B cell (primary cell): Measurements from ENCODE around the gene FKRP. TPM values are rescaled to one million over a fixed set of nuclear protein-coding genes. Genes with fewer than 3 reads are reported as not detected.

Experiments
- ATAC-seq: fragments of 200-7000 bp; cut with Tn5 transposase; one replicate; pipeline ENCODE4 v1.10.0; 2021; ENCODE audit warnings: low read depth, mild to moderate bottlenecking, moderate number of reproducible peaks, moderate library complexity
- CTCF ChIA-PET: fragments of 350-600 bp; sonication (Branson Sonifier 250); formaldehyde crosslinking; loops from one replicate; lab custom pipeline; 2021; ENCODE audit warnings: antibody characterized with exemption, inconsistent platforms; lab: Charles Lee
- POLR2A ChIA-PET: fragments of 350-600 bp; sonication (Branson Sonifier 250); formaldehyde crosslinking; loops from one replicate; lab custom pipeline; 2021; ENCODE audit warnings: antibody characterized with exemption; lab: Charles Lee
- DNase-seq: peaks from one replicate; pipeline ENCODE4 v3.0.0; 2013
- H2AFZ ChIP-seq: 2 replicates; pipeline ENCODE4 v1.6.1; 2012; ENCODE audit warnings: mild to moderate bottlenecking, low read depth, low read length; ENCODE audit not compliant: insufficient read depth, poor library complexity, severe bottlenecking
- H3K27ac ChIP-seq, 2 donors: 1 replicate in 1 of 2; 2 replicates in 1 of 2; pipeline ENCODE4 v1.5.1; 2012 to 2013; ENCODE audit warnings: low read length in 2 of 2, mild to moderate bottlenecking in 2 of 2, moderate library complexity in 1 of 2
- H3K27me3 ChIP-seq, 4 experiments: fragments of 200-600 bp in 1 of 4; sonication (generic) in 1 of 4; replicated peaks in 1 of 4; 1 replicate in 2 of 4; 2 replicates in 2 of 4; pipeline versions ENCODE4 v1.6.1 to v1.7.0; 2013 to 2016; ENCODE audit warnings: low read length in 3 of 4, mild to moderate bottlenecking in 2 of 4, mixed read lengths in 1 of 4, moderate library complexity in 1 of 4; ENCODE audit not compliant: insufficient read depth in 4 of 4, control insufficient read depth in 3 of 4; ENCODE audit errors: control extremely low read depth in 1 of 4
- H3K36me3 ChIP-seq, 2 experiments: replicated peaks in 1 of 2; 1 replicate in 1 of 2; 2 replicates in 1 of 2; pipeline versions ENCODE4 v1.6.1 to v1.7.1; 2013; ENCODE audit warnings: low read length in 1 of 2; ENCODE audit not compliant: insufficient read depth in 2 of 2, control insufficient read depth in 1 of 2; ENCODE audit errors: control extremely low read depth in 1 of 2, extremely low read depth in 1 of 2
- H3K4me1 ChIP-seq, 2 donors: fragments of 200-600 bp in 1 of 2; sonication (generic) in 1 of 2; 1 replicate in 1 of 2; 2 replicates in 1 of 2; pipeline versions ENCODE4 v1.5.1 to v1.6.1; 2013 to 2017; ENCODE audit warnings: low read length in 2 of 2; ENCODE audit not compliant: control insufficient read depth in 2 of 2, insufficient read depth in 2 of 2
- H3K4me2 ChIP-seq: replicated peaks from 2 replicates; pipeline ENCODE3; 2012; ENCODE audit warnings: mild to moderate bottlenecking, low read depth, low read length; ENCODE audit not compliant: poor library complexity, severe bottlenecking
- H3K4me3 ChIP-seq, 5 experiments: fragments of 200-600 bp in 1 of 5; sonication (generic) in 1 of 5; 1 replicate in 3 of 5; 2 replicates in 2 of 5; pipeline versions ENCODE4 v1.5.1 to v1.7.0; 2011 to 2016; ENCODE audit warnings: low read length in 4 of 5, mild to moderate bottlenecking in 4 of 5, low read depth in 2 of 5, control low read depth in 1 of 5, moderate library complexity in 1 of 5; ENCODE audit not compliant: insufficient read depth in 1 of 5; ENCODE audit errors: control extremely low read depth in 1 of 5, extremely low read depth in 1 of 5
- H3K79me2 ChIP-seq: fragments of 200-600 bp; sonication (generic); one replicate; pipeline ENCODE4 v1.6.0; 2016; ENCODE audit warnings: low read length; ENCODE audit not compliant: control insufficient read depth, insufficient read depth
- H3K9ac ChIP-seq: fragments of 200-600 bp; sonication (generic); 2 replicates; pipeline ENCODE4 v1.6.1; 2017; ENCODE audit warnings: mild to moderate bottlenecking, low read length, moderate library complexity
- H3K9me3 ChIP-seq, 3 donors: one replicate each; pipeline versions ENCODE4 v1.6.1 to v1.7.1; 2013; ENCODE audit warnings: low read length in 2 of 3; ENCODE audit not compliant: control insufficient read depth in 2 of 3, insufficient read depth in 1 of 3; ENCODE audit errors: control extremely low read depth in 1 of 3
- H4K20me1 ChIP-seq: 2 replicates; pipeline ENCODE4 v1.6.0; 2012; ENCODE audit warnings: mild to moderate bottlenecking, low read length; ENCODE audit not compliant: insufficient read depth, control insufficient read depth, poor library complexity, severe bottlenecking
- H3K27ac Mint-ChIP-seq: one replicate; pipeline ENCODE4 v1.8.0; 2021; ENCODE audit warnings: mixed read lengths
- H3K27me3 Mint-ChIP-seq: one replicate; pipeline ENCODE4 v1.8.0; 2021; ENCODE audit warnings: mixed read lengths
- H3K4me1 Mint-ChIP-seq: one replicate; pipeline ENCODE4 v1.8.0; 2021; ENCODE audit warnings: mixed read lengths
- H3K4me3 Mint-ChIP-seq: one replicate; pipeline ENCODE4 v1.8.0; 2021; ENCODE audit warnings: mixed read lengths
- H3K9me3 Mint-ChIP-seq: one replicate; pipeline ENCODE4 v1.8.0; 2022; ENCODE audit warnings: mixed read lengths; ENCODE audit not compliant: insufficient read depth
- EZH2 ChIP-seq: IDR thresholded peaks from 2 replicates; pipeline ENCODE4 v1.6.1; 2012; ENCODE audit warnings: borderline replicate concordance, low read depth, mild to moderate bottlenecking, moderate library complexity, low read length; ENCODE audit not compliant: insufficient read depth, poor library complexity, severe bottlenecking
- WGBS: methylation state at CpG from one replicate; pipeline ENCODE4 v1.1.5; 2013; ENCODE audit warnings: missing lambda C conversion rate; ENCODE audit not compliant: insufficient coverage; 5-methylcytosine and 5-hydroxymethylcytosine counted together
- intact Hi-C: fragments of 100-400 bp; cut with micrococcal nuclease; formaldehyde crosslinking; loops from one replicate; pipeline ENCODE4 v1.10.0; 2022
- polyA plus RNA-seq: library from polyadenylated mRNA; depleted of rRNA; stranded (reverse); fragments of >200 nt; gene quantifications from 2 replicates; pipeline ENCODE4 v1.2.3, GENCODE V29; 2012
- total RNA-seq, 2 donors: library from RNA; stranded (reverse); fragments of 120-200 nt in 1 of 2; gene quantifications; 1 replicate in 1 of 2; 2 replicates in 1 of 2; pipeline versions ENCODE4 v1.2.3 to v1.2.4, GENCODE V29; 2013 to 2022
- TF ChIP-seq, protein P1 (sequence below): fragments of 200-600 bp; IDR thresholded peaks from one replicate; pipeline ENCODE4 v1.8.0; 2022; ENCODE audit warnings: antibody characterized with exemption, mild to moderate bottlenecking

FKRP gene
- total and polyA plus RNA-seq, 2 donors (not counting 1 experiment from before 2014, with no cell fraction given), result 30.2 to 38.8 TPM

DNA sequence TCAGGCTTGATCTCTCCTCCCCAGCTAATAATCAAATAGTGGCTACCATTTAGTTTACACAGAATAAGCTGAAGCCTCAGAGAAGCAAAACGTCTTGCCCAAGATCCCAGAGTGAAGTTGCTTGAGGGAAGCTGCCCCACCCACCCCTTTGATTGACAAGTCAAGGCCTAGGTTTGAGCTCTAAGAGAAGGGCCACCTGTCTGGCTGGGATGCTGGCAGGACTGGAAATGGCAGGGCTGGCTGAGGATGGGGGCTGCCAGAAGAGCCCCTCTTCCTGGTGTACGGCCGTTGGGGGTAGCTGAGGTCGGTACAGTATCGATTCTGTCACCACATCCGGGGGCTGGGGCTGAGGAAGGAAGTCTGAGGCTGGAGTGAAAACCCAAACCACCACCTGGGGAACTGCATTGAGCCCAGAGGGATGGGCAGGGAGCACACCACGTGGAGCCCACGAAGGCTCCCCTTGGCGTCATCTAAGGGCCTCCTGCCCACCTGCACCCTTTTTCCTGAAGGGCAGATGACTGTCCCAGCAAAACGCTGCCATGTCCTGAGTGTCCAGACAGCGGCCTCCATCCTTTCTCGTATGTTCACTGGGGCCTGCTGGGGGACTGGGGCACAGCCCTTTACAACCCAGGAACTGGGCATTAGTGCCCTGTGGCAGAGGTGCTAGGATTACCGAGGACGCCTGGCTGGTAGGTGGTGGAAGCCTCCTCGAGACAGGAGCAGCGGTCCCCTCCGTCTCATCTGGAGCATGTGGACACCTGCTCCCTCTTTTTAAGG is 27.5 kb upstream of the FKRP start:
- H3K4me1 ChIP-seq, result peaks cover 67 to 77% of the 10 kb centered on the region in 2 donors
- no peaks in the 10 kb centered on the region for H3K27me3 Mint-ChIP-seq
- TF ChIP-seq, protein P1, sequence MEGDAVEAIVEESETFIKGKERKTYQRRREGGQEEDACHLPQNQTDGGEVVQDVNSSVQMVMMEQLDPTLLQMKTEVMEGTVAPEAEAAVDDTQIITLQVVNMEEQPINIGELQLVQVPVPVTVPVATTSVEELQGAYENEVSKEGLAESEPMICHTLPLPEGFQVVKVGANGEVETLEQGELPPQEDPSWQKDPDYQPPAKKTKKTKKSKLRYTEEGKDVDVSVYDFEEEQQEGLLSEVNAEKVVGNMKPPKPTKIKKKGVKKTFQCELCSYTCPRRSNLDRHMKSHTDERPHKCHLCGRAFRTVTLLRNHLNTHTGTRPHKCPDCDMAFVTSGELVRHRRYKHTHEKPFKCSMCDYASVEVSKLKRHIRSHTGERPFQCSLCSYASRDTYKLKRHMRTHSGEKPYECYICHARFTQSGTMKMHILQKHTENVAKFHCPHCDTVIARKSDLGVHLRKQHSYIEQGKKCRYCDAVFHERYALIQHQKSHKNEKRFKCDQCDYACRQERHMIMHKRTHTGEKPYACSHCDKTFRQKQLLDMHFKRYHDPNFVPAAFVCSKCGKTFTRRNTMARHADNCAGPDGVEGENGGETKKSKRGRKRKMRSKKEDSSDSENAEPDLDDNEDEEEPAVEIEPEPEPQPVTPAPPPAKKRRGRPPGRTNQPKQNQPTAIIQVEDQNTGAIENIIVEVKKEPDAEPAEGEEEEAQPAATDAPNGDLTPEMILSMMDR, result no peak
- no peak for TF ChIP-seq EZH2
- peak overlapping the region; percentile 4 for H2AFZ ChIP-seq
- peak overlapping the region; percentile 92 for H3K9ac ChIP-seq
- peak overlapping the region; percentile 97 for H3K4me3 Mint-ChIP-seq
- peaks cover 69% of the 10 kb centered on the region for H3K4me1 Mint-ChIP-seq
- H3K9me3 Mint-ChIP-seq, result no peaks in the 10 kb centered on the region
- DNase-seq, result peak; percentile 86
- peaks cover 17% of the 10 kb centered on the region for H4K20me1 ChIP-seq
- no peaks in the 10 kb centered on the region for H3K9me3 ChIP-seq
- ATAC-seq, result peak; percentile 28
- peaks cover 66% of the 10 kb centered on the region for H3K79me2 ChIP-seq
- peak overlapping the region; percentile 94 for H3K4me2 ChIP-seq
- peak overlapping the region; percentile 89 to 92 for H3K27ac ChIP-seq
- H3K4me3 ChIP-seq, result peak overlapping the region; percentile 62 to 99 (median 92)
- POLR2A ChIA-PET, result interaction anchor here (0.6 to 2.5 kb wide), 7 partner anchors 12 to 493 kb away, joined by 3 to 12 read pairs (median 5); partner anchors contain the start of genes CALM3, DACT3 and ZC3H4
- H3K27ac Mint-ChIP-seq, result peak overlapping the region; percentile 95
- CTCF ChIA-PET, result interaction anchor here (0.6 to 14.9 kb wide), 9 partner anchors 8 to 141 kb away, joined by 3 to 353 read pairs (median 4); no protein-coding TSS in a partner anchor
- intact Hi-C loops, result loop anchor here (1.0 to 5.0 kb wide), 2 partner anchors 57 to 101 kb away; partner anchors contain the start of gene DACT3
- H3K27me3 ChIP-seq, result no peaks in the 10 kb centered on the region
- WGBS, result 10% methylated on average over 12 of the region's 17 CpGs
- H3K36me3 ChIP-seq, result peaks cover 0 to 32% of the 10 kb centered on the region in 2 experiments
